MV-4-11 (cell line): Measurements from ENCODE around the gene SLC8A3.
A peak's percentile ranks its signal among the peaks of the same experiment; 100 is the strongest.
"Not testable (repeated sequence)": the region's sequence is repeated elsewhere in the genome, so short reads cannot be mapped to it uniquely, and the experiment has no call there.

Experiments
- DNase-seq: peaks from one replicate; lab custom pipeline; 2025; lab: John Stamatoyannopoulos, UW

The SLC8A3 gene

GRCh38 chr14:70188659-70189455 lies at the start of gene SLC8A3:
TSS of gene SLC8A3 (minus strand) at chr14:70188951. CDS start at chr14:70168422, 20,529 bp downstream.
- DNase-seq: no peak

GRCh38 chr14:70237710-70238109 lies 49.0 kb upstream of the SLC8A3 start:
- no peak for DNase-seq

- no peak for DNase-seq
Measured at GRCh38 chr14:70234066-70234950, 45.6 kb upstream of the SLC8A3 start.

GRCh38 chr14:70231756-70232544 lies 43.2 kb upstream of the SLC8A3 start:
- DNase-seq: peak; percentile 43

GRCh38 chr14:70229877-70230640 lies 41.3 kb upstream of the SLC8A3 start:
- DNase-seq: not testable (repeated sequence)

- DNase-seq: no peak
Measured at GRCh38 chr14:70213721-70214282, 25.1 kb upstream of the SLC8A3 start.

- no peak for DNase-seq
Measured at GRCh38 chr14:70212752-70213151, 24.0 kb upstream of the SLC8A3 start.

GRCh38 chr14:70208380-70208779 lies 19.6 kb upstream of the SLC8A3 start:
- DNase-seq: no peak

GRCh38 chr14:70203686-70204085 lies 14.9 kb upstream of the SLC8A3 start:
- DNase-seq: no peak

GRCh38 chr14:70201994-70202393 lies 13.2 kb upstream of the SLC8A3 start:
- no peak for DNase-seq

- DNase-seq: no peak
Measured at GRCh38 chr14:70193396-70193795, 4.6 kb upstream of the SLC8A3 start.

GRCh38 chr14:70192915-70193314 lies 4.2 kb upstream of the SLC8A3 start:
- no peak for DNase-seq

- DNase-seq: no peak
Measured at GRCh38 chr14:70190156-70190555, 1.4 kb upstream of the SLC8A3 start.

GRCh38 chr14:70189456-70190077 lies 816 bp upstream of the SLC8A3 start:
- no peak for DNase-seq

GRCh38 chr14:70188322-70188658 lies 461 bp downstream of the SLC8A3 start:
- no peak for DNase-seq

GRCh38 chr14:70186900-70187451 lies 1.8 kb downstream of the SLC8A3 start:
- no peak for DNase-seq

- DNase-seq: no peak
Measured at GRCh38 chr14:70183991-70184390, 4.8 kb downstream of the SLC8A3 start.

GRCh38 chr14:70181276-70181675 lies 7.5 kb downstream of the SLC8A3 start:
- no peak for DNase-seq

GRCh38 chr14:70180718-70181117 lies 8.0 kb downstream of the SLC8A3 start:
- DNase-seq: no peak

GRCh38 chr14:70177081-70177800 lies 11.5 kb downstream of the SLC8A3 start:
- no peak for DNase-seq
